Effector memory CD4-positive, alpha-beta T cell (primary cell): ENCODE results near the gene UBL3.

Experiments
- DNase-seq, 3 donors: peaks; one replicate each; pipeline ENCODE4 v3.0.0-alpha.2; 2020
- H3K27ac ChIP-seq: 2 replicates; pipeline ENCODE4 v1.7.0; 2013; ENCODE audit warnings: mild to moderate bottlenecking, low read length, moderate library complexity; ENCODE audit not compliant: insufficient read depth, poor library complexity, severe bottlenecking
- H3K27me3 ChIP-seq: replicated peaks from 2 replicates; pipeline ENCODE4 v1.7.0; 2013; ENCODE audit warnings: mild to moderate bottlenecking, low read length; ENCODE audit not compliant: insufficient read depth, control insufficient read depth, poor library complexity, severe bottlenecking
- H3K36me3 ChIP-seq: 2 replicates; pipeline ENCODE4 v1.7.0; 2013; ENCODE audit warnings: mild to moderate bottlenecking, low read length, moderate library complexity; ENCODE audit not compliant: control insufficient read depth, insufficient read depth
- H3K4me1 ChIP-seq: 2 replicates; pipeline ENCODE4 v1.7.0; 2013; ENCODE audit warnings: low read length, mild to moderate bottlenecking; ENCODE audit not compliant: control insufficient read depth, insufficient read depth, poor library complexity, severe bottlenecking
- H3K4me3 ChIP-seq: 2 replicates; pipeline ENCODE4 v1.7.0; 2013; ENCODE audit warnings: low read length, low read depth, mild to moderate bottlenecking; ENCODE audit not compliant: insufficient read depth, poor library complexity, severe bottlenecking
- H3K9me3 ChIP-seq: 2 replicates; pipeline ENCODE4 v1.7.0; 2013; ENCODE audit warnings: mild to moderate bottlenecking, low read length, moderate library complexity; ENCODE audit not compliant: control insufficient read depth

The UBL3 gene

GRCh38 chr13:29801737-29802305 lies 48.6 kb downstream of the UBL3 start:
- no peak overlapping the region for H3K27ac ChIP-seq
- H3K27me3 ChIP-seq = no peaks in the 10 kb centered on the region
- H3K4me1 ChIP-seq = no peaks in the 10 kb centered on the region
- H3K4me3 ChIP-seq = no peak overlapping the region
- no peaks in the 10 kb centered on the region for H3K36me3 ChIP-seq
- no peaks in the 10 kb centered on the region for H3K9me3 ChIP-seq
- DNase-seq = no peak

- H3K4me3 ChIP-seq = no peak overlapping the region
- H3K27me3 ChIP-seq = no peaks in the 10 kb centered on the region
- no peaks in the 10 kb centered on the region for H3K9me3 ChIP-seq
- no peak overlapping the region for H3K27ac ChIP-seq
- no peaks in the 10 kb centered on the region for H3K4me1 ChIP-seq
- H3K36me3 ChIP-seq = no peaks in the 10 kb centered on the region
- no peak for DNase-seq
These were observed 49.3 kb downstream of the UBL3 start for GRCh38 chr13:29801102-29801501.

- H3K4me1 ChIP-seq = no peaks in the 10 kb centered on the region
- no peaks in the 10 kb centered on the region for H3K27me3 ChIP-seq
- no peak overlapping the region for H3K27ac ChIP-seq
- no peaks in the 10 kb centered on the region for H3K36me3 ChIP-seq
- no peak for DNase-seq
- H3K4me3 ChIP-seq = no peak overlapping the region
- H3K9me3 ChIP-seq = no peaks in the 10 kb centered on the region
These were observed 49.7 kb downstream of the UBL3 start for GRCh38 chr13:29800687-29801086.

- no peak overlapping the region for H3K27ac ChIP-seq
- no peak overlapping the region for H3K4me3 ChIP-seq
- H3K27me3 ChIP-seq = no peaks in the 10 kb centered on the region
- H3K4me1 ChIP-seq = no peaks in the 10 kb centered on the region
- DNase-seq = no peak
- no peaks in the 10 kb centered on the region for H3K9me3 ChIP-seq
- H3K36me3 ChIP-seq = no peaks in the 10 kb centered on the region
These were observed 51.4 kb downstream of the UBL3 start for GRCh38 chr13:29799041-29799440.

- Histone ChIP-seq H3K36me3 (no peaks in the 10 kb centered on the region), H3K4me1 (no peaks in the 10 kb centered on the region), H3K27me3 (no peaks in the 10 kb centered on the region), H3K9me3 (no peaks in the 10 kb centered on the region), H3K4me3 (no peak overlapping the region), H3K27ac (no peak overlapping the region)
- no peak for DNase-seq
These were observed 58.2 kb downstream of the UBL3 start for GRCh38 chr13:29791997-29792780.

- Histone ChIP-seq H3K4me3 (no peak overlapping the region), H3K9me3 (no peaks in the 10 kb centered on the region), H3K27me3 (no peaks in the 10 kb centered on the region), H3K27ac (no peak overlapping the region), H3K36me3 (no peaks in the 10 kb centered on the region), H3K4me1 (no peaks in the 10 kb centered on the region)
- no peak for DNase-seq
These were observed 58.9 kb downstream of the UBL3 start for GRCh38 chr13:29791508-29791907.

- Histone ChIP-seq H3K27me3 (no peaks in the 10 kb centered on the region), H3K36me3 (no peaks in the 10 kb centered on the region), H3K9me3 (no peaks in the 10 kb centered on the region), H3K4me1 (no peaks in the 10 kb centered on the region), H3K27ac (no peak overlapping the region), H3K4me3 (no peak overlapping the region)
- no peak for DNase-seq
These were observed 63.7 kb downstream of the UBL3 start for GRCh38 chr13:29786698-29787097.

GRCh38 chr13:29785978-29786377 lies 64.4 kb downstream of the UBL3 start:
- Histone ChIP-seq H3K4me3 (no peak overlapping the region), H3K27ac (no peak overlapping the region), H3K9me3 (no peaks in the 10 kb centered on the region), H3K27me3 (no peaks in the 10 kb centered on the region), H3K4me1 (no peaks in the 10 kb centered on the region), H3K36me3 (no peaks in the 10 kb centered on the region)
- no peak for DNase-seq

- H3K27me3 ChIP-seq = no peaks in the 10 kb centered on the region
- no peaks in the 10 kb centered on the region for H3K36me3 ChIP-seq
- no peak overlapping the region for H3K4me3 ChIP-seq
- no peak overlapping the region for H3K27ac ChIP-seq
- no peaks in the 10 kb centered on the region for H3K9me3 ChIP-seq
- DNase-seq = no peak
- no peaks in the 10 kb centered on the region for H3K4me1 ChIP-seq
These were observed 67.6 kb downstream of the UBL3 start for GRCh38 chr13:29782798-29783197.

- no peak overlapping the region for H3K27ac ChIP-seq
- H3K4me3 ChIP-seq = no peak overlapping the region
- no peak for DNase-seq
- H3K4me1 ChIP-seq = no peaks in the 10 kb centered on the region
- no peaks in the 10 kb centered on the region for H3K9me3 ChIP-seq
- H3K27me3 ChIP-seq = no peaks in the 10 kb centered on the region
- no peaks in the 10 kb centered on the region for H3K36me3 ChIP-seq
These were observed 75.6 kb downstream of the UBL3 start for GRCh38 chr13:29774830-29775229.
